Spleen (tissue), 7 donors: ENCODE data around the gene NFIA.

Source experiments
- POLR2A ChIP-seq, 3 donors: fragments of 450-650 bp; IDR thresholded peaks; one replicate each; pipeline ENCODE4 v1.5.1; 2017; ENCODE audit warnings: antibody characterized with exemption in 3 of 3, mild to moderate bottlenecking in 1 of 3
- TF ChIP-seq, protein P1 (sequence below), 11 experiments: fragments of 200-600 bp in 7 of 11; fragments of 450-650 bp in 4 of 11; sonication (generic) in 4 of 11; IDR thresholded peaks in 8 of 11; conservative IDR thresholded peaks in 3 of 11; 1 replicate in 7 of 11; 2 replicates in 4 of 11; pipeline versions ENCODE4 v1.4.0 to v1.8.0; 2016 to 2021; ENCODE audit warnings: antibody characterized with exemption in 11 of 11, inconsistent platforms in 4 of 11, mild to moderate bottlenecking in 1 of 11
- donor health status: DM: no; HTN: no; CAD: no; lungs with moderate emphysema.
- donor health status: DM: no; HTN: no; CAD: no.
- donor health status: DM: no; HTN: no; CAD: no.

DNA sequence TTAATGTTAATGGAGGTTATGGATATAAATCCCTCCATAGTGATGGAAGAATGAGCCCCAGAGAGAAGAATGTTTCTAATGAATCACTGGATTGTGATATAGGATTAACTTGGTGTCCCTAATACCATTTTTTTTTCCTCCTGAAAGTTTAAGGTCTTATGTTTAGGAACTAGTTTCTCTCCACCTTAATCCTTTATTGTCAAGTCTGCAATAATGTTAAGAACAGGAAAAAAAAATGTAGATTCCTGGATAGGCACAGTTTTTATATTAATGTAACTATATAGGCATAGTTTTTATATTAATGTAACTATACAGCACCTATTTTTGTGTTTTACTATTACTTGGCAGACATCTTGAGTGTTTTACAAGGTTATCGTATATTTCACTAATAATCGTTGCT, 34.9 kb downstream of the NFIA start:
- no peak for TF ChIP-seq POLR2A (IDR thresholded peaks at IDR 0.05)
- TF ChIP-seq, protein P1, sequence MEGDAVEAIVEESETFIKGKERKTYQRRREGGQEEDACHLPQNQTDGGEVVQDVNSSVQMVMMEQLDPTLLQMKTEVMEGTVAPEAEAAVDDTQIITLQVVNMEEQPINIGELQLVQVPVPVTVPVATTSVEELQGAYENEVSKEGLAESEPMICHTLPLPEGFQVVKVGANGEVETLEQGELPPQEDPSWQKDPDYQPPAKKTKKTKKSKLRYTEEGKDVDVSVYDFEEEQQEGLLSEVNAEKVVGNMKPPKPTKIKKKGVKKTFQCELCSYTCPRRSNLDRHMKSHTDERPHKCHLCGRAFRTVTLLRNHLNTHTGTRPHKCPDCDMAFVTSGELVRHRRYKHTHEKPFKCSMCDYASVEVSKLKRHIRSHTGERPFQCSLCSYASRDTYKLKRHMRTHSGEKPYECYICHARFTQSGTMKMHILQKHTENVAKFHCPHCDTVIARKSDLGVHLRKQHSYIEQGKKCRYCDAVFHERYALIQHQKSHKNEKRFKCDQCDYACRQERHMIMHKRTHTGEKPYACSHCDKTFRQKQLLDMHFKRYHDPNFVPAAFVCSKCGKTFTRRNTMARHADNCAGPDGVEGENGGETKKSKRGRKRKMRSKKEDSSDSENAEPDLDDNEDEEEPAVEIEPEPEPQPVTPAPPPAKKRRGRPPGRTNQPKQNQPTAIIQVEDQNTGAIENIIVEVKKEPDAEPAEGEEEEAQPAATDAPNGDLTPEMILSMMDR (IDR thresholded peaks at IDR 0.05 in 8 of 11, conservative IDR thresholded peaks at IDR 0.05 in 3 of 11), result no peak
